K562 (cell line): Measurements from ENCODE around the gene SOBP. TPM values are rescaled to one million over a fixed set of nuclear protein-coding genes. Genes with fewer than 3 reads are reported as not detected.

Experiments
- GTF2E2 ChIP-seq: fragments of 200-800 bp; sonication (Bioruptor generic); IDR thresholded peaks from 2 replicates; pipeline ENCODE4 v1.6.1; 2016; ENCODE audit warnings: missing genetic modification characterization, missing compliant biosample characterization
- JUNB ChIP-seq: fragments of 450-650 bp; formaldehyde crosslinking; conservative IDR thresholded peaks from 2 replicates; pipeline ENCODE4 v1.4.0; 2020; ENCODE audit warnings: mild to moderate bottlenecking
- MBD2 ChIP-seq: sonication (generic); IDR thresholded peaks from 2 replicates; pipeline ENCODE4 v1.6.1; 2016; ENCODE audit warnings: low read depth, borderline replicate concordance
- ZNF407 ChIP-seq: fragments of 450-650 bp; IDR thresholded peaks from 2 replicates; pipeline ENCODE4 v1.6.1; 2016; ENCODE audit warnings: low read depth
- ZNF512 ChIP-seq: IDR thresholded peaks from 2 replicates; pipeline ENCODE4 v1.6.1; 2016; ENCODE audit warnings: missing genetic modification characterization, missing compliant biosample characterization
- ZNF764 ChIP-seq: fragments of 250-450 bp; sonication (Bioruptor Pico); IDR thresholded peaks from 2 replicates; pipeline ENCODE4 v1.4.0; 2020; ENCODE audit warnings: low read depth, mild to moderate bottlenecking, moderate library complexity
- polyA plus RNA-seq, 8 experiments: library from polyadenylated mRNA; depleted of rRNA in 4 of 8; stranded (reverse) in 5 of 8; unstranded in 3 of 8; fragments of >200 nt; fragmentation: Nextera tagmentation in 2 of 8; fragmentation: Illumina TruSeq in 1 of 8; extraction: Ambion mirVana in 2 of 8; extraction: Trizol in 1 of 8; gene quantifications; 2 replicates each; pipeline versions ENCODE4 v1.2.1 to v1.2.3, GENCODE V29; 2011 to 2014; ENCODE audit warnings: inconsistent platforms in 1 of 8, missing spikeins in 1 of 8
- total RNA-seq, 7 experiments: library from RNA; depleted of rRNA in 6 of 7; stranded (reverse); fragments of >200 nt in 6 of 7; fragmentation: Illumina TruSeq in 2 of 7; extraction: Trizol in 2 of 7; gene quantifications; 2 replicates each; pipeline versions ENCODE4 v1.2.1 to v1.2.3, GENCODE V29; 2011 to 2021; ENCODE audit warnings: low replicate concordance in 1 of 7

The SOBP gene
- total and polyA plus RNA-seq, 9 of the 15 experiments (the other 6 are each of a cell fraction or from before 2014, with no cell fraction given), result 0.16 TPM; not detected in 8

- TF ChIP-seq ZNF407 (no peak), GTF2E2 (tag) (no peak), JUNB (CRISPR knock-in tag) (no peak), MBD2 (no peak), ZNF512 (no peak), ZNF764 (CRISPR knock-in tag) (no peak)
Measured at GRCh38 chr6:107641500-107641941, 151.6 kb downstream of the SOBP start (continued).
